ENCODE results near the gene EARS2. TPM values are rescaled to one million over a fixed set of nuclear protein-coding genes. Genes with fewer than 3 reads are reported as not detected.
"Not testable (repeated sequence)": the region's sequence is repeated elsewhere in the genome, so short reads cannot be mapped to it uniquely, and the experiment has no call there.

The EARS2 gene
- total and polyA plus RNA-seq, 9 donors, result 9.5 to 29.0 (median 18.5) TPM

DNA sequence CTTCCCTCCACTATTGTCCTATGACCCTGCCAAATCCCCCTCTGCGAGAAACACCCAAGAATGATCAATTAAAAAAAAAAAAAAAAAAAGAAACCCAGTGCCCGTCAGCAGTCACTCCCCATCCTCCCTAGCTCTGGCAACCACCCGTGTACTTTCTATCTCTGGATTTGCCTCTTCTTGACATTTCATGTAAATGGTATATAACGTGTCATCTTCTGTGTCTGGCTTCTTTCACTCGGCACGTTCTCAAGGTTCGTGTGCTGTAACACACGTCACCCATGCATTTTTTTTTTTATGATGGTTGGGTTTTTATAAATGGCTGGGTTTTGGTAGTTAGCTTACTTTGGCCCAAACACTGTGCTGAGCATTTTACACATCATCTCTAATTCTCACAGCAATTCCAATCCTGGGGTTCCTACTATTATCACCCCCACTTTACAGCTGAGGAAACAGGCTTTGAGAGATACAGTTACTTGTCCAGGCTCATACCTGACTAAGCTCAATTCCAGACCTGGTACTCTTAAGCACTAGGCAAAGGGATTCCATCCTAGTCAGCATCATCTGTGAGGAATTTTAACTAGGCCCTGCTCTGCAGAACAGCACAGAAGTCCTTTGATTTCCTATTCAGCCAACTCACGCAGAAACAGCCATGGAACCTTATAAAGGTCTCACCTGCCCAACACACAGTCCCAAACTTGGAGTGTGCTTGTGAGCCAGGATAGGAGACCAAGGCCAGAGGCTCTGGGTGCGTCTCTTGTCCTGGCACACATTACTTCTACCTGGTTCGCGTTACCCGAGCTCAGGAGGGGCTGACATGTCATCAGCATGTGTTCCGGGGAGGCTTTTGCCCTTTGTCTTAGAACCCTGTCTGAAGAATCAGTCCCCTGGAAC is 27.3 kb upstream of the EARS2 start:
- Histone ChIP-seq H3K9me3 (no peaks in the 10 kb centered on the region), H3K27ac (no peak overlapping the region), H3K27me3 (no peaks in the 10 kb centered on the region), H3K36me3 (no peaks in the 10 kb centered on the region), H3K4me1 (ENCODE audit: insufficient read depth) (no peaks in the 10 kb centered on the region), H3K4me3 (no peak overlapping the region)
- WGBS, 3 donors, result 80 to 90% (median 88%) methylated on average over 13 to 14 of the region's 14 CpGs
- TF ChIP-seq EP300 (IDR thresholded peaks at IDR 0.05) (no peak), POLR2A (IDR thresholded peaks at IDR 0.05) (no peak)
- TF ChIP-seq, protein P1, sequence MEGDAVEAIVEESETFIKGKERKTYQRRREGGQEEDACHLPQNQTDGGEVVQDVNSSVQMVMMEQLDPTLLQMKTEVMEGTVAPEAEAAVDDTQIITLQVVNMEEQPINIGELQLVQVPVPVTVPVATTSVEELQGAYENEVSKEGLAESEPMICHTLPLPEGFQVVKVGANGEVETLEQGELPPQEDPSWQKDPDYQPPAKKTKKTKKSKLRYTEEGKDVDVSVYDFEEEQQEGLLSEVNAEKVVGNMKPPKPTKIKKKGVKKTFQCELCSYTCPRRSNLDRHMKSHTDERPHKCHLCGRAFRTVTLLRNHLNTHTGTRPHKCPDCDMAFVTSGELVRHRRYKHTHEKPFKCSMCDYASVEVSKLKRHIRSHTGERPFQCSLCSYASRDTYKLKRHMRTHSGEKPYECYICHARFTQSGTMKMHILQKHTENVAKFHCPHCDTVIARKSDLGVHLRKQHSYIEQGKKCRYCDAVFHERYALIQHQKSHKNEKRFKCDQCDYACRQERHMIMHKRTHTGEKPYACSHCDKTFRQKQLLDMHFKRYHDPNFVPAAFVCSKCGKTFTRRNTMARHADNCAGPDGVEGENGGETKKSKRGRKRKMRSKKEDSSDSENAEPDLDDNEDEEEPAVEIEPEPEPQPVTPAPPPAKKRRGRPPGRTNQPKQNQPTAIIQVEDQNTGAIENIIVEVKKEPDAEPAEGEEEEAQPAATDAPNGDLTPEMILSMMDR (IDR thresholded peaks at IDR 0.05), result no peak
- intact Hi-C loops (cut with DNase I), result no loop called here
- DNase-seq, result no peak

GRCh38 chr16:23583271-23583670 is 26.1 kb upstream of the EARS2 start:
- H3K27ac ChIP-seq; H3K4me3 ChIP-seq; intact Hi-C loops (cut with DNase I); H3K9me3 ChIP-seq; H3K27me3 ChIP-seq; H3K36me3 ChIP-seq; DNase-seq; H3K4me1 ChIP-seq (ENCODE audit: insufficient read depth): not testable (repeated sequence)
- WGBS, 3 donors, result 91 to 94% (median 93%) methylated on average over 16 to 29 of the region's 30 CpGs

GRCh38 chr16:23581764-23582163 is 24.6 kb upstream of the EARS2 start:
- no peaks in the 10 kb centered on the region for H3K9me3 ChIP-seq
- TF ChIP-seq, protein P1 (IDR thresholded peaks at IDR 0.05), result no peak
- TF ChIP-seq POLR2A (IDR thresholded peaks at IDR 0.05) (no peak), EP300 (IDR thresholded peaks at IDR 0.05) (no peak)
- H3K36me3 ChIP-seq, result no peaks in the 10 kb centered on the region
- H3K27me3 ChIP-seq, result no peaks in the 10 kb centered on the region
- no peak for DNase-seq
- no peak overlapping the region for H3K4me3 ChIP-seq
- H3K4me1 ChIP-seq (ENCODE audit: insufficient read depth), result no peaks in the 10 kb centered on the region
- intact Hi-C loops (cut with DNase I), result no loop called here
- H3K27ac ChIP-seq, result no peak overlapping the region

DNA sequence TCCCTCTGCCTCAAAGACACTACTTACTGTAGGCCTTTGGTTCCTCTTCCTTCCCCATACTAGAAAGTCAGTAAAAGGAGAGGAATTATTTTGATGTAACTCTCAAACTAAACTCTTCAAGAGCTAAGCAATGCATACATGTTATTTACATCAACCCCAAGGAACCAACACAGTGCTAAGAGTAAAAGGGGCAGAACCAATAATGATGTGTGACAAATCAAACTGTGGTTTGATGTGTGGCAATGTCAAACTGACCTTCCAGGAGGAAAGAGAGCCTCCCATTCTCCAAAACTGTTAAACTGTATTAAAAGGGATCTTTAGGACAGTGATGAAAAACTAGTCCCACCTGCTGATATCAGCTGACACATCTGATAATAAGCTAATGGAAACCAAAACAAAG is 23.2 kb upstream of the EARS2 start:
- no peaks in the 10 kb centered on the region for H3K9me3 ChIP-seq
- H3K4me3 ChIP-seq, result no peak overlapping the region
- no peak for TF ChIP-seq EP300 (IDR thresholded peaks at IDR 0.05)
- no peak for TF ChIP-seq POLR2A (IDR thresholded peaks at IDR 0.05)
- TF ChIP-seq, protein P1 (IDR thresholded peaks at IDR 0.05), result no peak
- DNase-seq, result no peak
- H3K27me3 ChIP-seq, result no peaks in the 10 kb centered on the region
- H3K4me1 ChIP-seq (ENCODE audit: insufficient read depth), result no peaks in the 10 kb centered on the region
- intact Hi-C loops (cut with DNase I), result no loop called here
- H3K36me3 ChIP-seq, result no peaks in the 10 kb centered on the region
- H3K27ac ChIP-seq, result no peak overlapping the region

DNA sequence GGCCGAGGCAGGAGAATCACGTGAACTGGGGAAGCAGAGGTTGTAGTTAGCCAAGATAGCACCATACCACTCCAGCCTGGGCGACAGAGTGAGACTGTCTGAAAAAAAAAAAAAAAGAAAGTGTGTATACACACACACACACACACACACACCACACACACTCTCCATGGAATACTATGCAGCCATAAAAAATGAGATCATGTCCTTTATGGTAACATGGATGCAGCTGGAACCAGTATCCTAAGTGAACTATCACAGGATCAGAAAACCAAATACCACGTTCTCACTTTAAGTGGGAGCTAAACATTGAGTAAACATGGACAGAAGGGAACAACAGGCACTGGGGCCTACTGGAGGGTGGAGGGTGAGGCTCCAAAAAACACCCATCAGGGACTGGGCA is 22.2 kb upstream of the EARS2 start:
- 93 to 97% (median 95%) methylated on average over 4 of the region's 4 CpGs for WGBS, 3 donors
- H3K4me3 ChIP-seq, result no peak overlapping the region
- H3K27ac ChIP-seq, result no peak overlapping the region
- TF ChIP-seq EP300 (IDR thresholded peaks at IDR 0.05), result no peak
- no peak for TF ChIP-seq POLR2A (IDR thresholded peaks at IDR 0.05)
- TF ChIP-seq, protein P1 (IDR thresholded peaks at IDR 0.05), result no peak
- no peaks in the 10 kb centered on the region for H3K4me1 ChIP-seq (ENCODE audit: insufficient read depth)
- intact Hi-C loops (cut with DNase I), result no loop called here
- H3K9me3 ChIP-seq, result no peaks in the 10 kb centered on the region
- no peaks in the 10 kb centered on the region for H3K36me3 ChIP-seq
- no peak for DNase-seq
- no peaks in the 10 kb centered on the region for H3K27me3 ChIP-seq

Measured in ovary (tissue), 9 donors.